NCI-H446 treated with DMSO at 0.1 percent for 48 hours (cell line): ENCODE data around the gene CLIC5.

Source experiments
- DNase-seq: peaks from one replicate; lab custom pipeline; 2025; lab: John Stamatoyannopoulos, UW

The CLIC5 gene

GRCh38 chr6:45964300-45964699 is 51.4 kb downstream of the CLIC5 start:
- no peak for DNase-seq

GRCh38 chr6:45963896-45964295 is 51.8 kb downstream of the CLIC5 start:
- DNase-seq, result no peak

GRCh38 chr6:45961125-45961524 is 54.5 kb downstream of the CLIC5 start:
- no peak for DNase-seq

GRCh38 chr6:45959534-45960145 is 56.0 kb downstream of the CLIC5 start:
- DNase-seq, result no peak

GRCh38 chr6:45956663-45957062 is 59.0 kb downstream of the CLIC5 start:
- DNase-seq, result no peak

- DNase-seq, result no peak
Observed at GRCh38 chr6:45956176-45956575, 59.5 kb downstream of the CLIC5 start.

GRCh38 chr6:45955597-45955996 is 60.1 kb downstream of the CLIC5 start:
- no peak for DNase-seq

- DNase-seq, result no peak
Observed at GRCh38 chr6:45952546-45952945, 63.1 kb downstream of the CLIC5 start.

GRCh38 chr6:45952168-45952529 is 63.5 kb downstream of the CLIC5 start:
- no peak for DNase-seq

- DNase-seq, result no peak
Observed at GRCh38 chr6:45951321-45952167, 64.1 kb downstream of the CLIC5 start.

GRCh38 chr6:45949256-45949655 is 66.4 kb downstream of the CLIC5 start:
- no peak for DNase-seq

GRCh38 chr6:45947807-45948206 is 67.9 kb downstream of the CLIC5 start:
- DNase-seq, result no peak

- DNase-seq, result no peak
Observed at GRCh38 chr6:45946887-45947286, 68.8 kb downstream of the CLIC5 start.

GRCh38 chr6:45946352-45946751 is 69.3 kb downstream of the CLIC5 start:
- no peak for DNase-seq

- no peak for DNase-seq
Observed at GRCh38 chr6:45942953-45943352, 72.7 kb downstream of the CLIC5 start.

GRCh38 chr6:45933855-45934254 is 81.8 kb downstream of the CLIC5 start:
- no peak for DNase-seq

- DNase-seq, result no peak
Observed at GRCh38 chr6:45931232-45931631, 84.4 kb downstream of the CLIC5 start.

- no peak for DNase-seq
Observed at GRCh38 chr6:45930420-45931040, 85.1 kb downstream of the CLIC5 start.

GRCh38 chr6:45929421-45930361 is 86.0 kb downstream of the CLIC5 start:
- no peak for DNase-seq

- DNase-seq, result no peak
Observed at GRCh38 chr6:45928721-45929305, 86.8 kb downstream of the CLIC5 start.

- no peak for DNase-seq
Observed at GRCh38 chr6:45927421-45928320, 88.0 kb downstream of the CLIC5 start.
